GM23338 (cell line): ENCODE data around the gene NDEL1.

Experiments used
- CREB1 ChIP-seq: fragments of 250-450 bp; sonication (Bioruptor Pico); IDR thresholded peaks from 2 replicates; pipeline ENCODE4 v1.5.0; 2020; ENCODE audit warnings: low read depth, mild to moderate bottlenecking, moderate library complexity
- EZH2 ChIP-seq: fragments of 200-600 bp; sonication (generic); IDR thresholded peaks from one replicate; pipeline ENCODE4 v1.8.0; 2017; ENCODE audit warnings: antibody characterized with exemption, mild to moderate bottlenecking, low read depth; ENCODE audit not compliant: unreplicated experiment
- EZH2phosphoT487 ChIP-seq: fragments of 200-600 bp; sonication (generic); IDR thresholded peaks from one replicate; pipeline ENCODE4 v1.8.1; 2018; ENCODE audit warnings: antibody characterized with exemption; ENCODE audit not compliant: unreplicated experiment
- POLR2AphosphoS5 ChIP-seq: IDR thresholded peaks from 2 replicates; pipeline ENCODE4 v1.6.1; 2016; ENCODE audit warnings: antibody characterized with exemption, low read depth
- TF ChIP-seq, protein P1 (sequence below), 2 experiments: fragments of 200-600 bp in 1 of 2; sonication (generic) in 1 of 2; conservative IDR thresholded peaks; 2 replicates each; pipeline versions ENCODE4 v1.5.1 to v1.6.1; 2016 to 2017; ENCODE audit warnings: antibody characterized with exemption in 2 of 2, low read depth in 2 of 2, mild to moderate bottlenecking in 2 of 2, moderate library complexity in 1 of 2
- TF ChIP-seq, protein P2 (sequence below): IDR thresholded peaks from one replicate; pipeline ENCODE4 v1.6.1; 2018; ENCODE audit warnings: antibody characterized with exemption; ENCODE audit not compliant: unreplicated experiment

GRCh38 chr17:8475781-8476180 lies 40.1 kb downstream of the NDEL1 start:
- TF ChIP-seq, protein P1, sequence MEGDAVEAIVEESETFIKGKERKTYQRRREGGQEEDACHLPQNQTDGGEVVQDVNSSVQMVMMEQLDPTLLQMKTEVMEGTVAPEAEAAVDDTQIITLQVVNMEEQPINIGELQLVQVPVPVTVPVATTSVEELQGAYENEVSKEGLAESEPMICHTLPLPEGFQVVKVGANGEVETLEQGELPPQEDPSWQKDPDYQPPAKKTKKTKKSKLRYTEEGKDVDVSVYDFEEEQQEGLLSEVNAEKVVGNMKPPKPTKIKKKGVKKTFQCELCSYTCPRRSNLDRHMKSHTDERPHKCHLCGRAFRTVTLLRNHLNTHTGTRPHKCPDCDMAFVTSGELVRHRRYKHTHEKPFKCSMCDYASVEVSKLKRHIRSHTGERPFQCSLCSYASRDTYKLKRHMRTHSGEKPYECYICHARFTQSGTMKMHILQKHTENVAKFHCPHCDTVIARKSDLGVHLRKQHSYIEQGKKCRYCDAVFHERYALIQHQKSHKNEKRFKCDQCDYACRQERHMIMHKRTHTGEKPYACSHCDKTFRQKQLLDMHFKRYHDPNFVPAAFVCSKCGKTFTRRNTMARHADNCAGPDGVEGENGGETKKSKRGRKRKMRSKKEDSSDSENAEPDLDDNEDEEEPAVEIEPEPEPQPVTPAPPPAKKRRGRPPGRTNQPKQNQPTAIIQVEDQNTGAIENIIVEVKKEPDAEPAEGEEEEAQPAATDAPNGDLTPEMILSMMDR (conservative IDR thresholded peaks at IDR 0.05; ENCODE audit: low read depth in 2 of 2): no peak
- TF ChIP-seq EZH2phosphoT487 (no peak), POLR2AphosphoS5 (no peak), CREB1 (CRISPR knock-in tag) (no peak), EZH2 (no peak)
- TF ChIP-seq, protein P2, sequence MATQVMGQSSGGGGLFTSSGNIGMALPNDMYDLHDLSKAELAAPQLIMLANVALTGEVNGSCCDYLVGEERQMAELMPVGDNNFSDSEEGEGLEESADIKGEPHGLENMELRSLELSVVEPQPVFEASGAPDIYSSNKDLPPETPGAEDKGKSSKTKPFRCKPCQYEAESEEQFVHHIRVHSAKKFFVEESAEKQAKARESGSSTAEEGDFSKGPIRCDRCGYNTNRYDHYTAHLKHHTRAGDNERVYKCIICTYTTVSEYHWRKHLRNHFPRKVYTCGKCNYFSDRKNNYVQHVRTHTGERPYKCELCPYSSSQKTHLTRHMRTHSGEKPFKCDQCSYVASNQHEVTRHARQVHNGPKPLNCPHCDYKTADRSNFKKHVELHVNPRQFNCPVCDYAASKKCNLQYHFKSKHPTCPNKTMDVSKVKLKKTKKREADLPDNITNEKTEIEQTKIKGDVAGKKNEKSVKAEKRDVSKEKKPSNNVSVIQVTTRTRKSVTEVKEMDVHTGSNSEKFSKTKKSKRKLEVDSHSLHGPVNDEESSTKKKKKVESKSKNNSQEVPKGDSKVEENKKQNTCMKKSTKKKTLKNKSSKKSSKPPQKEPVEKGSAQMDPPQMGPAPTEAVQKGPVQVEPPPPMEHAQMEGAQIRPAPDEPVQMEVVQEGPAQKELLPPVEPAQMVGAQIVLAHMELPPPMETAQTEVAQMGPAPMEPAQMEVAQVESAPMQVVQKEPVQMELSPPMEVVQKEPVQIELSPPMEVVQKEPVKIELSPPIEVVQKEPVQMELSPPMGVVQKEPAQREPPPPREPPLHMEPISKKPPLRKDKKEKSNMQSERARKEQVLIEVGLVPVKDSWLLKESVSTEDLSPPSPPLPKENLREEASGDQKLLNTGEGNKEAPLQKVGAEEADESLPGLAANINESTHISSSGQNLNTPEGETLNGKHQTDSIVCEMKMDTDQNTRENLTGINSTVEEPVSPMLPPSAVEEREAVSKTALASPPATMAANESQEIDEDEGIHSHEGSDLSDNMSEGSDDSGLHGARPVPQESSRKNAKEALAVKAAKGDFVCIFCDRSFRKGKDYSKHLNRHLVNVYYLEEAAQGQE: no peak
